Neuronal stem cell (in vitro differentiated cells): ENCODE data around the gene SUGP1.

Source experiments
- DNase-seq: peaks from one replicate; pipeline ENCODE4 v3.0.0-alpha.2; 2013; ENCODE audit warnings: low spot score
- H2AFZ ChIP-seq: one replicate; pipeline ENCODE4 v1.6.1; 2013; ENCODE audit warnings: mild to moderate bottlenecking, low read length, inconsistent platforms
- H2AK5ac ChIP-seq: 2 replicates; pipeline ENCODE4 v1.6.1; 2013; ENCODE audit warnings: low read depth, mild to moderate bottlenecking, inconsistent platforms, low read length, moderate library complexity, mixed read lengths
- H2BK120ac ChIP-seq: 2 replicates; pipeline ENCODE4 v1.6.1; 2013; ENCODE audit warnings: low read depth, mild to moderate bottlenecking, inconsistent platforms, low read length, moderate library complexity, mixed read lengths
- H2BK12ac ChIP-seq: one replicate; pipeline ENCODE4 v1.6.1; 2013; ENCODE audit warnings: low read length, inconsistent platforms
- H2BK15ac ChIP-seq: 2 replicates; pipeline ENCODE4 v1.6.1; 2013; ENCODE audit warnings: mild to moderate bottlenecking, low read length, inconsistent platforms, mixed read lengths
- H2BK5ac ChIP-seq: one replicate; pipeline ENCODE4 v1.6.1; 2013; ENCODE audit warnings: inconsistent platforms, mild to moderate bottlenecking, low read length, moderate library complexity
- H3K14ac ChIP-seq: one replicate; pipeline ENCODE4 v1.6.1; 2013; ENCODE audit warnings: low read length, inconsistent platforms
- H3K18ac ChIP-seq: 2 replicates; pipeline ENCODE4 v1.6.1; 2013; ENCODE audit warnings: low read length, inconsistent platforms
- H3K23ac ChIP-seq: 2 replicates; pipeline ENCODE4 v1.6.1; 2013; ENCODE audit warnings: low read depth, mild to moderate bottlenecking, mixed read lengths, low read length, inconsistent platforms; ENCODE audit not compliant: poor library complexity
- H3K27ac ChIP-seq: replicated peaks from 3 replicates; pipeline ENCODE4 v1.5.1; 2013; ENCODE audit warnings: low read length, inconsistent platforms
- H3K27me3 ChIP-seq, 3 experiments: 2 replicates each; pipeline ENCODE4 v1.6.1; 2013; ENCODE audit warnings: low read length in 3 of 3, mild to moderate bottlenecking in 2 of 3, inconsistent platforms in 1 of 3, low read depth in 1 of 3, mixed read lengths in 1 of 3, moderate library complexity in 1 of 3; ENCODE audit not compliant: control insufficient read depth in 3 of 3, insufficient read depth in 3 of 3
- H3K36me3 ChIP-seq, 2 donors: replicated peaks in 1 of 2; 2 replicates each; pipeline ENCODE4 v1.6.1; 2013; ENCODE audit warnings: low read length in 2 of 2; ENCODE audit not compliant: control insufficient read depth in 2 of 2, insufficient read depth in 2 of 2
- H3K4ac ChIP-seq: 2 replicates; pipeline ENCODE4 v1.6.1; 2013; ENCODE audit warnings: inconsistent platforms, mild to moderate bottlenecking, low read length, moderate library complexity
- H3K4me1 ChIP-seq, 2 donors: 1 replicate in 1 of 2; 2 replicates in 1 of 2; pipeline ENCODE4 v1.6.1; 2013; ENCODE audit warnings: low read length in 2 of 2, low read depth in 1 of 2; ENCODE audit not compliant: control insufficient read depth in 2 of 2, insufficient read depth in 1 of 2
- H3K4me2 ChIP-seq: one replicate; pipeline ENCODE4 v1.6.1; 2013; ENCODE audit warnings: mild to moderate bottlenecking, low read length, inconsistent platforms; ENCODE audit not compliant: insufficient read depth, poor library complexity, severe bottlenecking
- H3K4me3 ChIP-seq, 2 donors: 2 replicates each; pipeline ENCODE4 v1.5.1; 2013; ENCODE audit warnings: low read length in 2 of 2, mild to moderate bottlenecking in 2 of 2, inconsistent platforms in 1 of 2, moderate library complexity in 1 of 2
- H3K79me1 ChIP-seq: one replicate; pipeline ENCODE4 v1.6.1; 2013; ENCODE audit warnings: low read depth, mild to moderate bottlenecking, inconsistent platforms, low read length, moderate library complexity
- H3K9ac ChIP-seq: one replicate; pipeline ENCODE4 v1.6.1; 2013; ENCODE audit warnings: mild to moderate bottlenecking, low read depth, low read length, inconsistent platforms; ENCODE audit not compliant: poor library complexity
- H3K9me3 ChIP-seq, 2 donors: replicated peaks in 1 of 2; 2 replicates each; pipeline versions ENCODE3 to v1.6.1; 2013; ENCODE audit warnings: low read length in 2 of 2, mild to moderate bottlenecking in 2 of 2, inconsistent platforms in 1 of 2, low read depth in 1 of 2, mixed read lengths in 1 of 2, moderate library complexity in 1 of 2; ENCODE audit not compliant: control insufficient read depth in 2 of 2, insufficient read depth in 1 of 2
- H4K8ac ChIP-seq: one replicate; pipeline ENCODE4 v1.6.1; 2013; ENCODE audit warnings: low read depth, mild to moderate bottlenecking, inconsistent platforms, low read length, moderate library complexity
- H4K91ac ChIP-seq: one replicate; pipeline ENCODE4 v1.6.1; 2013; ENCODE audit warnings: low read length, low read depth, mild to moderate bottlenecking, inconsistent platforms; ENCODE audit not compliant: poor library complexity
- WGBS, 2 donors: extraction: QIAGEN DNeasy Blood & Tissue Kit; methylation state at CpG; one replicate each; pipeline ENCODE4 v1.1.7; 2013; ENCODE audit warnings: missing lambda C conversion rate in 2 of 2, mixed read lengths in 1 of 2; ENCODE audit not compliant: insufficient read length in 2 of 2, insufficient replicate concordance in 1 of 2; ENCODE audit errors: extremely low coverage in 2 of 2; 5-methylcytosine and 5-hydroxymethylcytosine counted together

Gene SUGP1

GRCh38 chr19:19267305-19267704 is 53.0 kb downstream of the SUGP1 start:
- no peak overlapping the region for H2AK5ac ChIP-seq
- H3K36me3 ChIP-seq: no peaks in the 10 kb centered on the region
- H3K79me1 ChIP-seq: no peaks in the 10 kb centered on the region
- no peak overlapping the region for H2BK12ac ChIP-seq
- H3K27ac ChIP-seq: no peak overlapping the region
- H2AFZ ChIP-seq: no peak overlapping the region
- no CpG with 5 or more reads among the region's 3 CpGs for WGBS, 2 donors
- H3K27me3 ChIP-seq: peaks cover 0 to 10% (median 10%) of the 10 kb centered on the region in 3 experiments
- H3K4me1 ChIP-seq: peaks cover 1 to 11% of the 10 kb centered on the region in 2 donors
- no peak overlapping the region for H3K9ac ChIP-seq
- no peak overlapping the region for H2BK5ac ChIP-seq
- H3K18ac ChIP-seq: no peak overlapping the region
- H3K4me2 ChIP-seq: no peak overlapping the region
- no peak for DNase-seq
- no peak overlapping the region for H4K8ac ChIP-seq
- no peak overlapping the region for H4K91ac ChIP-seq
- H3K14ac ChIP-seq: no peak overlapping the region
- no peak overlapping the region for H3K4me3 ChIP-seq
- H2BK120ac ChIP-seq: no peak overlapping the region
- H3K9me3 ChIP-seq: no peaks in the 10 kb centered on the region
- no peak overlapping the region for H3K23ac ChIP-seq
- no peak overlapping the region for H3K4ac ChIP-seq
- no peak overlapping the region for H2BK15ac ChIP-seq

DNA sequence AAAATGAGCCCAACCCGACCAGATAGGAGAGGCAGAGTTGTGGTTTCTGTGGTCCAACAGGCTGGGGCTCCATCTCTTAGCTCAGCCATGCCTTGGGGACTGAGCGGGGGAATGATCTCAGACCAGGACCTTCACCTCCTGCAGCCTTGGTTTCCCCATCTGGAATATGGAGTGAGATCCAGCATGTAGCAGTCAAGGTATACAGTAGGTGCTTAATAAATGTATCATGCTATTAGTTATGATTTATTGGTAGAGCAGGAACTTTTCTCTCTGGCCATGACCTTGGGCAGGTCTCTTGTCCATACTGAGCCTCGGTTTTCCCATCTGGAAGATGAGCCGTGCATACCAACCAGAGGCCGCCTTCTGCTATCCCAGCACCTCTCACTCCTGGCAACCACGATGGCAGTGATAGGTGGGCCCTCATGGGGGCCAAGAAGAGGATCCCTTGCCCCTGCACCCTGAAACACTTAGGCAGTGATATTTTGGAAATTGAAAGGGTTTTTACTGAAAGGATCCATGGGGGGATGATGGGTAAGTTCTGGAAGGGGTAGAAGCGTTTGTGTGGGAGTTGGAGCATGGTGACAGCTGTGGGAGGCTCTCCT is 56.3 kb downstream of the SUGP1 start:
- no peak overlapping the region for H3K9ac ChIP-seq
- no peak overlapping the region for H3K23ac ChIP-seq
- H3K4me3 ChIP-seq: no peak overlapping the region
- DNase-seq: no peak
- no peak overlapping the region for H2AFZ ChIP-seq
- H4K91ac ChIP-seq: no peak overlapping the region
- H2BK12ac ChIP-seq: no peak overlapping the region
- H3K4me2 ChIP-seq: no peak overlapping the region
- no peak overlapping the region for H2BK120ac ChIP-seq
- H3K14ac ChIP-seq: no peak overlapping the region
- WGBS, 2 donors: no CpG with 5 or more reads among the region's 7 CpGs
- peaks cover 5 to 10% of the 10 kb centered on the region in 2 donors for H3K9me3 ChIP-seq
- H4K8ac ChIP-seq: no peak overlapping the region
- peaks cover 0 to 4% of the 10 kb centered on the region in 2 donors for H3K36me3 ChIP-seq
- no peak overlapping the region for H3K18ac ChIP-seq
- no peaks in the 10 kb centered on the region for H3K79me1 ChIP-seq
- no peak overlapping the region for H2AK5ac ChIP-seq
- H3K4ac ChIP-seq: no peak overlapping the region
- H3K4me1 ChIP-seq: peaks cover 12 to 16% of the 10 kb centered on the region in 2 donors
- no peak overlapping the region for H2BK15ac ChIP-seq
- no peak overlapping the region for H2BK5ac ChIP-seq
- peaks cover 0 to 16% (median 15%) of the 10 kb centered on the region in 3 experiments for H3K27me3 ChIP-seq
- no peak overlapping the region for H3K27ac ChIP-seq

DNA sequence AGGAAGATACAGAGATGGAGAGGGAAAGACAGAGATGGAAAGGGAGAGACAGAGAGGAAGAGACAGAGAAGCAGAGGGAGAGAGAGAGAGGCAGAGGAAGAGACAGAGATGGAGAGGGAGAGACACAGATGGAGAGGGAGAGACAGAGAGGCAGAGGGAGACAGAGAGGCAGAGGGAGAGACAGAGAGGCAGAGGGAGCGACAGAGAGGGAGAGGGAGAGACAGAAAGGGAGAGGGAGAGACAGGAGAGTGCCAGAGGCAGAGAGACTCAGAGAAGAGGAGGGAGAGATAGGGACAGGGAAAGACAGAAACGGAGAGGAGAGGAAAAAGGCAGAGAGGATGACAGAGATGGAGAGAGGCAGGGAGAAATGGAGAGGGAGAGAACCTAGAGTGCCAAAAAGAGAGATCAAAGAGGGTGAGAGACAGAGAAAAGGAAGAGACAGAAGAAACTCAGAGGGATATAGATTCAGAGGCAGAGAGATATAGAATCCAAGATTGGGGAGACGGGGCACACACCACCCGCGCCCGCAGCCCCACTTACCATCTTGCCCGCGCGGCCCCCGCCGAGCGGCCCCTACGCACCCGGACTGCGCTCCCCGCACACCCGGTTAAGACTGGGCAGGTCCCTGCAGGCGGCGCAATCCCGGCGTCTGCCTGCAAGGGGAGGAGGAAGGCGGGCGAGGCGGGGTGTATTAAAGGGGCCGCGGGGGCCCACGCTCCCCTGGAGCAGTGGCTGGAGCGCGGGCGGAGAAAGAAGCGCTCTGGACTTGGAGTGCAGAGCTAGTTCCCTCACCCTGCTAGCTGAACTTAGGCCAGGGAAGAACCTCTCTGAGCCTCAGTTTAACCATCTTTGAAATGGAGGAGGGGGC is 57.9 kb downstream of the SUGP1 start:
- peaks cover 5 to 10% of the 10 kb centered on the region in 2 donors for H3K9me3 ChIP-seq
- H2AFZ ChIP-seq: peak overlapping the region; percentile 92
- DNase-seq: no peak
- peak overlapping the region; percentile 14 for H3K14ac ChIP-seq
- H3K4me3 ChIP-seq: peak overlapping the region; percentile 37 to 72
- peaks cover 12 to 16% of the 10 kb centered on the region in 2 donors for H3K4me1 ChIP-seq
- H3K27me3 ChIP-seq: peaks cover 0 to 16% (median 15%) of the 10 kb centered on the region in 3 experiments
- WGBS, 2 donors: no CpG with 5 or more reads among the region's 31 CpGs
- H4K91ac ChIP-seq: no peak overlapping the region
- peak overlapping the region; percentile 14 for H2BK12ac ChIP-seq
- H3K36me3 ChIP-seq: peaks cover 0 to 9% of the 10 kb centered on the region in 2 donors
- no peak overlapping the region for H3K23ac ChIP-seq
- H3K9ac ChIP-seq: peak overlapping the region; percentile 53
- H3K79me1 ChIP-seq: no peaks in the 10 kb centered on the region
- H4K8ac ChIP-seq: no peak overlapping the region
- peak overlapping the region; percentile 62 for H3K18ac ChIP-seq
- H3K4me2 ChIP-seq: peak overlapping the region; percentile 64
- no peak overlapping the region for H2AK5ac ChIP-seq
- H3K27ac ChIP-seq: no peak overlapping the region
- H2BK5ac ChIP-seq: peak overlapping the region; percentile 54
- H2BK15ac ChIP-seq: no peak overlapping the region
- H3K4ac ChIP-seq: no peak overlapping the region
- no peak overlapping the region for H2BK120ac ChIP-seq
